ENCODE data around the gene OR56A5. TPM values are rescaled to one million over a fixed set of nuclear protein-coding genes. Genes with fewer than 3 reads are reported as not detected.

Gene OR56A5, protein sequence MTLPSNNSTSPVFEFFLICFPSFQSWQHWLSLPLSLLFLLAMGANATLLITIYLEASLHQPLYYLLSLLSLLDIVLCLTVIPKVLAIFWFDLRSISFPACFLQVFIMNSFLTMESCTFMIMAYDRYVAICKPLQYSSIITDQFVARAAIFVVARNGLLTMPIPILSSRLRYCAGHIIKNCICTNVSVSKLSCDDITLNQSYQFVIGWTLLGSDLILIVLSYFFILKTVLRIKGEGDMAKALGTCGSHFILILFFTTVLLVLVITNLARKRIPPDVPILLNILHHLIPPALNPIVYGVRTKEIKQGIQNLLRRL
- total RNA-seq, result not detected in 2 replicates

DNA sequence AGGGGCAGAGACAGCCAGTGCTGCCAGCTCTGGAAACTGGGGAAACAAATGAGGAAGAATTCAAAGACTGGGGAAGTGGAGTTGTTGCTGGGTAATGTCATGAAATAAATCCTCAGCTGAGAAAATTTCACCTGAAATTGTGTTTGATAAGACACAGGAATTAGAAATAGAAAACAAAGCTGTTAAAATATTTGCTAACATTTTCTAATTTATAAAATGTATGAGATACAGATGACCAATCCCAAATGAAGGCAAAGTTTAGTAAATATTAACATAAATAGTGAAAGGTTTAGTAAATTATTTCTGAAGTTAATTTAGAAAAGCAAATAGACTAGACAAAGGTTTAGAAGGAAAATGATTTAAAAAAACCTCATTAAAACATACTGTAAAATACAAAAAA is at the start of gene OR56A5:
Gene OR56A5, minus strand, starts transcription at position 101 of the 400 bp plus-strand sequence. Its CDS starts 0 bp downstream, at position 101.

DNA sequence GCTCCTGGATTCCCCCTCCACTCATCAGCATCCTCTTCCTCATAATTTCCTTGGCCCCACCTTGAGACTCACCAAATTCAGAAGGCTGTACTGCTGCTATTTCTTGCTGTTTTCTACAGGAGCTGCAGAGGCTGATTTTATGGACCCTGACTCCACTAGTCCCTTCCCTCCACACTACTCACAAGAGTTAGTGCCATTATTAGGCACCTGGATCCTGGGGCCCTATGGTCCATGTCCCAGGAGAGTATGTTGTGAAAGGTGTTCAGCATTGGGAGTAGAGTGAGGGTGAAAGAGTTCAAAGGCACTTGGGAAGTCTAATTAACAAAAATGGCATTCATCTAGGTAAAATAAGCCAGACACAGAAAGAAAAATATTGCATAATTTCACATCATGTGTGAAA is 38.6 kb upstream of the OR56A5 start, which contains the start of gene OR56A4:
Gene OR56A4, minus strand, starts transcription at position 101 of the 400 bp plus-strand sequence. CDS start 3,954 bp downstream, outside the sequence.

DNA sequence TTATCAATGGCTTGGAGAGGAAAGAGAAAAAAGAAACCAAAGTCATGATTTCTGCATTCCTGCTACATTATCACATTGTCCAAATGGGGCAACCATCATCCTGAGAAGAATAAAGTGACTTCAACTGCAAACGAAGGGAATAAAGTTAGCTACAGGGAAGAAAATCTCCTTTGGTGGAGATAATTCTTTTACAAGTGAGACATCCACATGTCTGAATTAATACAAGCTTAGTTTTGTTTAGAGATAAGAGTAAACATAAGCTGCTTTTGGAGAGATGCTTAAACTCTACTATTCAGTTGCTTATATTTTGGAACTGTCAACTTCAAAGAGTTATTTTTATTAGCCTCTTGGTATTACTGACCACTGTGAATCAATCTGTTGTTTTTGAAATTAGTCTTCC is 18.6 kb upstream of the OR56A5 start, which contains the start of gene OR52L1:
Gene OR52L1, minus strand, starts transcription at position 101 of the 400 bp plus-strand sequence. Its CDS starts 55 bp downstream, at position 46.

DNA sequence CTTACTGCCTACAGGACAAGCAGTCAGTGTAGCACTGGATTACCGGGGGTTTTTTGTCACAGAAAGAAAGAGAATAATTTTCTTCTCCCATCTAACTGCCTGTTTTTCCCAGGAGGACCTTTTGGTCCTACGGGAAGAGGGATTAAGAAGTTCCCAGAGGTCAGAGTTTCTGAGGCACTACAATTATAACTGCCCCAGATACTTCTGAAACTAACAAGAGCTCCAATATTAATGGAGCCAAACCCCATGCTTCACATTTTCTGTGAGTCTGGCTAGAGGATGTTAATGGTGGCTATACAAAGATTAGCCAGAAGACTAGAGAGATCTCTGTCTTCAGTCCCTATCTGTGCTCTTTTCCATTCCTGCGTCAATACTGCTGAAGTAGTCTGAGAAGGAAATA is 26.3 kb downstream of the OR56A5 start, which contains the start of gene OR56A3:
Gene OR56A3, plus strand, starts transcription at position 301 of the 400 bp plus-strand sequence. CDS start 5,096 bp downstream, outside the sequence.

Other genes with a start within 250 kb of the OR56A5 start
- gene OR56B1, start 232.0 kb downstream of the OR56A5 start, total RNA-seq, result not detected in 2 replicates
- gene OR52N4, start 214.3 kb downstream of the OR56A5 start, total RNA-seq, result not detected in 2 replicates
- not detected in 2 replicates for gene OR52N5, start 185.1 kb downstream of the OR56A5 start, total RNA-seq
- gene OR52N1, start 177.2 kb downstream of the OR56A5 start, total RNA-seq, result 0.09 TPM in 1 of 2 replicates, not detected in the other
- not detected in 2 replicates for gene OR52N2, start 159.6 kb downstream of the OR56A5 start, total RNA-seq
- gene OR52E6, start 126.6 kb downstream of the OR56A5 start, total RNA-seq, result not detected in 2 replicates
- not detected in 2 replicates for gene OR52E8, start 110.8 kb downstream of the OR56A5 start, total RNA-seq
- gene OR52E4, start 87.9 kb downstream of the OR56A5 start, total RNA-seq, result not detected in 2 replicates
- not detected in 2 replicates for gene OR52E5, start 75.3 kb downstream of the OR56A5 start, total RNA-seq
- gene OR56A3, start 26.2 kb downstream of the OR56A5 start, total RNA-seq, result not detected in 2 replicates
- not detected in 2 replicates for gene OR52L1, start 18.5 kb upstream of the OR56A5 start, total RNA-seq
- gene OR56A4, start 38.5 kb upstream of the OR56A5 start, total RNA-seq, result not detected in 2 replicates
- gene OR56A1, start 62.3 kb upstream of the OR56A5 start, total RNA-seq, result under 0.01 TPM in 1 of 2 replicates, not detected in the other
- gene OR56B4, start 139.2 kb upstream of the OR56A5 start, total RNA-seq, result not detected in 2 replicates
- not detected in 2 replicates for gene OR52B2, start 201.8 kb upstream of the OR56A5 start, total RNA-seq
- gene OR52W1, start 230.7 kb upstream of the OR56A5 start, total RNA-seq, result not detected in 2 replicates
- not detected in 2 replicates for gene C11orf42, start 237.1 kb upstream of the OR56A5 start, total RNA-seq